ENCODE data around the gene ITSN1. TPM values are rescaled to one million over a fixed set of nuclear protein-coding genes. Genes with fewer than 3 reads are reported as not detected.

The ITSN1 gene
- total and polyA plus RNA-seq, 3 donors from 2014 or later: 20.0 to 56.6 (median 48.4) TPM

- no peaks in the 10 kb centered on the region for H3K4me1 ChIP-seq
- TF ChIP-seq POLR2A (IDR thresholded peaks at IDR 0.05): no peak
- no peak for TF ChIP-seq CTCF (IDR thresholded peaks at IDR 0.05)
These were observed 227.6 kb downstream of the ITSN1 start for GRCh38 chr21:33869873-33870272.

DNA sequence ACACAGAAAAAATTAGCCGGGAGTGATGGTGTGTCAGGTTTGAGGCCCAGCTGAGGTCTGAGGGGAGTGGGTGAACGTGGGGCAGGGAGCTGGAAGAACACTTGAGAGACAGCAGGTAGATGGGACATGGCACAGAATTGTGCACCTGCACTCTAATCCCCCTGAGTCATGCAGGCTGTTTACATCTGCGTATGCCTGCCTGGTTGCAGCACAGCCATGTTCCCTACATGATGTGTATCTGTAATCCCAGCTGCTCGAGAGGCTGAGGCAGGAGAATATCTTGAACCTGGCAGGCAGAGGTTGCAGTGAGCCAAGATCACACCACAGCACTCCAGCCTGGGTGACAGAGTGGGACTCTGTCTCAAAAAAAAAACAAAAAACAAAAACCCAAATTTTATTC is 228.5 kb downstream of the ITSN1 start:
- intact Hi-C loops (cut with DNase I; ENCODE audit: low total_unique reads): no loop called here
- Histone ChIP-seq H3K9me3 (no peaks in the 10 kb centered on the region), H3K4me1 (no peaks in the 10 kb centered on the region), H3K27me3 (no peaks in the 10 kb centered on the region), H3K27ac (no peak overlapping the region), H3K4me3 (no peak overlapping the region), H3K36me3 (ENCODE audit: low read depth, missing control alignments) (no peaks in the 10 kb centered on the region)
- WGBS, 2 donors: 85% methylated on average over 4 of the region's 4 CpGs
- TF ChIP-seq POLR2A (IDR thresholded peaks at IDR 0.05): no peak
- no peak for DNase-seq

More at GRCh38 chr21:33869873-33870272, 227.6 kb downstream of the ITSN1 start:
- H3K9me3 ChIP-seq: no peaks in the 10 kb centered on the region
- no peak overlapping the region for H3K27ac ChIP-seq
- H3K27me3 ChIP-seq: no peaks in the 10 kb centered on the region
- intact Hi-C loops (cut with DNase I; ENCODE audit: low total_unique reads): no loop called here
- H3K4me3 ChIP-seq: no peak overlapping the region
- no peaks in the 10 kb centered on the region for H3K36me3 ChIP-seq (ENCODE audit: low read depth, missing control alignments)
- no peak for DNase-seq

DNA sequence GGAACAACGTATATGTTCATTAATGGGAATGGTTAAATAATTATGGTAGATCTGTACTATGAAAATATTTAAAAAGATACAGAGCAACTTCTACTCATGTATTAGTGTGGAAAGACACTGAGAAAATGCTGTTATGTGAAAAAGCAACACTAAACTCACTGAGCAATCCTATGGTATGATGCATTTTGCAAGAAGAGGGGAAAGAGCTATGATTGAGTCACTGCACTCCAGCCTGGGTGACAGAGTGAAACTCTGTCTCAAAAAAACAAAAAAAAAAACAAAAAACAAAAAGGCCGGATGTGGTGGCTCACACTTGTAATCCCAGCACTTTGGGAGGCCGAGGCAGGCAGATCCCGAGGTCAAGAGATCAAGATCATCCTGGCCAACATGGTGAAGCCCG is 228.9 kb downstream of the ITSN1 start:
- TF ChIP-seq POLR2A (IDR thresholded peaks at IDR 0.05): no peak
- TF ChIP-seq CTCF (IDR thresholded peaks at IDR 0.05): no peak
- H3K27ac ChIP-seq: no peak overlapping the region
- no peaks in the 10 kb centered on the region for H3K36me3 ChIP-seq (ENCODE audit: low read depth, missing control alignments)
- WGBS, 2 donors: 92 to 96% methylated on average over 5 of the region's 5 CpGs
- intact Hi-C loops (cut with DNase I; ENCODE audit: low total_unique reads): no loop called here
- DNase-seq: no peak
- H3K27me3 ChIP-seq: no peaks in the 10 kb centered on the region
- H3K4me1 ChIP-seq: no peaks in the 10 kb centered on the region
- no peak overlapping the region for H3K4me3 ChIP-seq
- H3K9me3 ChIP-seq: no peaks in the 10 kb centered on the region

GRCh38 chr21:33872881-33873515 is 230.7 kb downstream of the ITSN1 start:
- no peaks in the 10 kb centered on the region for H3K9me3 ChIP-seq
- intact Hi-C loops (cut with DNase I; ENCODE audit: low total_unique reads): no loop called here
- H3K4me3 ChIP-seq: no peak overlapping the region
- no peaks in the 10 kb centered on the region for H3K36me3 ChIP-seq (ENCODE audit: low read depth, missing control alignments)
- no peaks in the 10 kb centered on the region for H3K4me1 ChIP-seq
- H3K27ac ChIP-seq: no peak overlapping the region
- no peak for TF ChIP-seq POLR2A (IDR thresholded peaks at IDR 0.05)
- no peak for TF ChIP-seq CTCF (IDR thresholded peaks at IDR 0.05)
- WGBS, 2 donors: 87 to 88% methylated on average over 4 of the region's 4 CpGs
- no peaks in the 10 kb centered on the region for H3K27me3 ChIP-seq
- DNase-seq: no peak

GRCh38 chr21:33874161-33874560 is 231.9 kb downstream of the ITSN1 start:
- H3K27ac ChIP-seq: no peak overlapping the region
- H3K9me3 ChIP-seq: no peaks in the 10 kb centered on the region
- intact Hi-C loops (cut with DNase I; ENCODE audit: low total_unique reads): no loop called here
- no peaks in the 10 kb centered on the region for H3K36me3 ChIP-seq (ENCODE audit: low read depth, missing control alignments)
- no peak overlapping the region for H3K4me3 ChIP-seq
- H3K4me1 ChIP-seq: no peaks in the 10 kb centered on the region
- DNase-seq: no peak
- no peaks in the 10 kb centered on the region for H3K27me3 ChIP-seq
- no peak for TF ChIP-seq POLR2A (IDR thresholded peaks at IDR 0.05)
- no peak for TF ChIP-seq CTCF (IDR thresholded peaks at IDR 0.05)
- WGBS, 2 donors: 91 to 99% methylated on average over 6 to 7 of the region's 7 CpGs
